GM12878 (cell line): ENCODE data around the gene CILP. TPM values are rescaled to one million over a fixed set of nuclear protein-coding genes. Genes with fewer than 3 reads are reported as not detected.

ENCODE experiments used
- ATAC-seq: fragments of 200-7000 bp; cut with Tn5 transposase; 3 replicates; pipeline ENCODE4 v1.9.1; 2020; ENCODE audit warnings: mild to moderate bottlenecking, moderate library complexity
- BruUV-seq: library from RNA; stranded (reverse); fragments of 400-500 nt; replicated peaks from 2 replicates; lab custom pipeline; 2021; lab: Mats Ljungman, UMichigan
- CTCF ChIA-PET: fragments of 300-600 bp; sonication (Branson Sonifier 250); formaldehyde crosslinking; extraction: SDS; loops from one replicate; lab custom pipeline; 2021; ENCODE audit warnings: inconsistent platforms; lab: Yijun Ruan, JAX
- POLR2A ChIA-PET: fragments of 350-600 bp; formaldehyde crosslinking; extraction: SDS; loops from one replicate; lab custom pipeline; 2021; ENCODE audit warnings: inconsistent platforms; lab: Charles Lee
- RAD21 ChIA-PET: fragments of 300-600 bp; sonication (Branson Sonifier 250); formaldehyde crosslinking; loops from one replicate; lab custom pipeline; 2023; ENCODE audit warnings: antibody characterized with exemption; ENCODE audit not compliant: unreplicated experiment; lab: Charles Lee
- SMC1A ChIA-PET: fragments of 300-600 bp; sonication (Branson Sonifier 250); formaldehyde crosslinking; loops from one replicate; lab custom pipeline; 2023; ENCODE audit not compliant: unreplicated experiment, uncharacterized antibody; lab: Charles Lee
- DNase-seq: peaks from one replicate; pipeline ENCODE4 v3.0.0-alpha.2; 2011; ENCODE audit warnings: low read depth, low spot score
- FAIRE-seq: peaks from 3 replicates; lab custom pipeline; 2011; peaks lifted over from hg19 to GRCh38; lab: Jason Lieb, UNC
- H2AFZ ChIP-seq: 2 replicates; pipeline ENCODE4 v1.6.0; 2011; ENCODE audit warnings: low read depth, low read length, control low read depth; ENCODE audit not compliant: control insufficient read depth
- H3K27ac ChIP-seq: 2 replicates; pipeline ENCODE4 v1.5.1; 2011; ENCODE audit warnings: control low read depth; ENCODE audit not compliant: control insufficient read depth, insufficient read depth
- H3K27me3 ChIP-seq, 2 experiments: replicated peaks in 1 of 2; 2 replicates each; pipeline versions ENCODE4 v1.6.0 to v1.6.1; 2011; ENCODE audit warnings: low read length in 1 of 2; ENCODE audit not compliant: control insufficient read depth in 2 of 2, insufficient read depth in 2 of 2
- H3K36me3 ChIP-seq, 2 experiments: 2 replicates each; pipeline ENCODE4 v1.5.1; 2011; ENCODE audit warnings: low read length in 1 of 2; ENCODE audit not compliant: control insufficient read depth in 2 of 2, insufficient read depth in 2 of 2
- H3K4me1 ChIP-seq: 2 replicates; pipeline ENCODE4 v1.6.1; 2011; ENCODE audit warnings: mild to moderate bottlenecking, low read length, moderate library complexity, mixed read lengths; ENCODE audit not compliant: control insufficient read depth, insufficient read depth
- H3K4me2 ChIP-seq: 2 replicates; pipeline ENCODE4 v1.6.0; 2011; ENCODE audit warnings: control low read depth; ENCODE audit not compliant: control insufficient read depth, insufficient read depth
- H3K4me3 ChIP-seq: fragments of 200-600 bp; sonication (generic); 2 replicates; pipeline ENCODE4 v1.5.1; 2016
- H3K79me2 ChIP-seq: 2 replicates; pipeline ENCODE4 v1.6.0; 2011; ENCODE audit warnings: low read length; ENCODE audit not compliant: control insufficient read depth, insufficient read depth
- H3K9ac ChIP-seq: 2 replicates; pipeline ENCODE4 v1.8.0; 2011; ENCODE audit warnings: low read length, control low read depth, mixed read lengths; ENCODE audit not compliant: control insufficient read depth, insufficient read depth
- H3K9me3 ChIP-seq: replicated peaks from 3 replicates; pipeline ENCODE4 v1.5.1; 2011; ENCODE audit warnings: mild to moderate bottlenecking, low read length; ENCODE audit not compliant: control insufficient read depth, insufficient read depth
- H4K20me1 ChIP-seq: 2 replicates; pipeline ENCODE4 v1.6.0; 2011; ENCODE audit not compliant: control insufficient read depth, insufficient read depth
- BACH1 ChIP-seq: fragments of 450-650 bp; IDR thresholded peaks from 2 replicates; pipeline ENCODE4 v1.6.1; 2017; ENCODE audit warnings: mild to moderate bottlenecking, borderline replicate concordance
- BMI1 ChIP-seq: fragments of 450-650 bp; IDR thresholded peaks from 2 replicates; pipeline ENCODE4 v1.6.1; 2016; ENCODE audit warnings: mild to moderate bottlenecking, moderate library complexity, borderline replicate concordance
- CEBPB ChIP-seq, 2 experiments: fragments of 150-350 bp in 1 of 2; IDR thresholded peaks; 2 replicates each; pipeline ENCODE4 v1.6.1; 2012 to 2014; ENCODE audit warnings: low read depth in 2 of 2, low read length in 2 of 2, borderline replicate concordance in 1 of 2, inconsistent platforms in 1 of 2
- CHD4 ChIP-seq: fragments of 200-600 bp; sonication (generic); IDR thresholded peaks from 2 replicates; pipeline ENCODE4 v1.6.1; 2016; ENCODE audit warnings: mild to moderate bottlenecking
- ELK1 ChIP-seq: IDR thresholded peaks from 2 replicates; pipeline ENCODE4 v1.6.1; 2012; ENCODE audit warnings: low read depth, low read length, improper control_type of control experiment
- EP300 ChIP-seq, 2 experiments: fragments of 150-350 bp in 1 of 2; IDR thresholded peaks; 2 replicates each; pipeline ENCODE4 v1.6.1; 2011 to 2012; ENCODE audit warnings: low read depth in 2 of 2, low read length in 2 of 2, borderline replicate concordance in 1 of 2, improper control_type of control experiment in 1 of 2, inconsistent platforms in 1 of 2; ENCODE audit not compliant: control insufficient read depth in 1 of 2
- ESRRA ChIP-seq: IDR thresholded peaks from 2 replicates; pipeline ENCODE4 v1.6.1; 2012; ENCODE audit warnings: mild to moderate bottlenecking, low read length, improper control_type of control experiment
- MEF2A ChIP-seq: IDR thresholded peaks from 2 replicates; pipeline ENCODE4 v1.6.1; 2011; ENCODE audit warnings: low read depth, mild to moderate bottlenecking, low read length, moderate library complexity; ENCODE audit not compliant: insufficient read depth
- MTA2 ChIP-seq: fragments of 450-650 bp; IDR thresholded peaks from 2 replicates; pipeline ENCODE4 v1.6.1; 2016; ENCODE audit warnings: low read depth, mild to moderate bottlenecking, moderate library complexity
- NFXL1 ChIP-seq: fragments of 450-650 bp; IDR thresholded peaks from 2 replicates; pipeline ENCODE4 v1.6.1; 2017; ENCODE audit warnings: antibody characterized with exemption, mild to moderate bottlenecking, borderline replicate concordance
- NKRF ChIP-seq: fragments of 450-650 bp; conservative IDR thresholded peaks from 2 replicates; pipeline ENCODE4 v1.6.1; 2017; ENCODE audit warnings: mild to moderate bottlenecking, moderate library complexity
- NR2C1 ChIP-seq: fragments of 450-650 bp; IDR thresholded peaks from 2 replicates; pipeline ENCODE4 v1.6.1; 2017; ENCODE audit warnings: antibody characterized with exemption, mild to moderate bottlenecking, moderate library complexity
- PML ChIP-seq: IDR thresholded peaks from 2 replicates; pipeline ENCODE4 v1.6.1; 2012; ENCODE audit warnings: low read length, inconsistent platforms
- RB1 ChIP-seq: fragments of 450-650 bp; formaldehyde crosslinking; IDR thresholded peaks from 2 replicates; pipeline ENCODE4 v1.6.1; 2017; ENCODE audit warnings: mild to moderate bottlenecking, borderline replicate concordance
- RBBP5 ChIP-seq: fragments of 200-600 bp; sonication (generic); conservative IDR thresholded peaks from 2 replicates; pipeline ENCODE4 v1.6.1; 2016
- RUNX3 ChIP-seq: IDR thresholded peaks from 2 replicates; pipeline ENCODE4 v1.6.1; 2012; ENCODE audit warnings: low read length, inconsistent platforms
- SMARCA5 ChIP-seq: fragments of 450-650 bp; IDR thresholded peaks from 2 replicates; pipeline ENCODE4 v1.6.1; 2017; ENCODE audit warnings: mild to moderate bottlenecking
- SP1 ChIP-seq: IDR thresholded peaks from one replicate; pipeline ENCODE4 v1.6.1; 2011; ENCODE audit warnings: low read depth, low read length
- ZNF274 ChIP-seq: IDR thresholded peaks from one replicate; pipeline ENCODE4 v1.8.0; 2011; ENCODE audit not compliant: insufficient read length, insufficient read depth
- WGBS: methylation state at CpG from one replicate; pipeline ENCODE4 v1.1.6; 2016; ENCODE audit warnings: low lambda C conversion rate; ENCODE audit not compliant: insufficient replicate concordance, insufficient coverage; ENCODE audit errors: missing lambda C conversion rate; 5-methylcytosine and 5-hydroxymethylcytosine counted together
- in situ Hi-C: fragments of 300-500 bp; cut with MboI; formaldehyde crosslinking; loops from 9 replicates; pipeline ENCODE4 v1.14.3; 2018; ENCODE audit warnings: mixed read lengths
- intact Hi-C: fragments of 100-400 bp; cut with micrococcal nuclease; formaldehyde crosslinking; loops from one replicate; pipeline ENCODE4 v1.14.2; 2022; ENCODE audit not compliant: unreplicated experiment
- polyA plus RNA-seq, 11 experiments: library from polyadenylated mRNA; depleted of rRNA in 4 of 11; unstranded in 6 of 11; stranded (reverse) in 5 of 11; fragments of >200 nt; fragmentation: Nextera tagmentation in 4 of 11; fragmentation: Illumina TruSeq in 1 of 11; extraction: Ambion mirVana in 4 of 11; extraction: Trizol in 1 of 11; gene quantifications; 1 replicate in 1 of 11; 2 replicates in 10 of 11; pipeline versions ENCODE4 v1.2.1 to v1.2.3, GENCODE V29; 2011 to 2016; ENCODE audit warnings: inconsistent platforms in 2 of 11, missing spikeins in 2 of 11, low read depth in 1 of 11
- total RNA-seq, 4 experiments: library from RNA; depleted of rRNA in 3 of 4; stranded (reverse); fragments of >200 nt in 3 of 4; fragmentation: Illumina TruSeq in 1 of 4; extraction: Trizol in 1 of 4; gene quantifications; 2 replicates each; pipeline versions ENCODE4 v1.2.1 to v1.2.3, GENCODE V29; 2013 to 2021

The CILP gene
- total and polyA plus RNA-seq, 10 of the 15 experiments (the other 5 are each of a cell fraction or from before 2014, with no cell fraction given): 0.03 to 0.06 (median 0.04) TPM; not detected in 4

GRCh38 chr15:65175511-65175910, 35.8 kb downstream of the CILP start (continued):
- no peak for TF ChIP-seq SMARCA5
- TF ChIP-seq BMI1: no peak
- TF ChIP-seq EP300 (IDR thresholded peaks at IDR 0.05; ENCODE audit: borderline replicate concordance in 1 of 2, control insufficient read depth in 1 of 2, low read depth in 2 of 2, low read length in 2 of 2): no peak
- TF ChIP-seq RBBP5: no peak

GRCh38 chr15:65174509-65174908, 36.8 kb downstream of the CILP start:
- intact Hi-C loops: no loop called here
- H2AFZ ChIP-seq: no peak overlapping the region
- in situ Hi-C loops: no loop called here
- DNase-seq (no peak), ATAC-seq (no peak), FAIRE-seq (no peak)
- H3K9ac ChIP-seq: no peak overlapping the region
- ChIA-PET CTCF (interaction anchor here (1.6 kb wide), 1 partner anchor 10 kb away, joined by 3 read pairs; no protein-coding TSS in a partner anchor), RAD21 (no interaction called here), POLR2A (interaction anchor here (0.6 kb wide), 1 partner anchor 11 kb away, joined by 4 read pairs; the partner anchor contains the start of gene CLPX), SMC1A (no interaction called here)
- no TSS peak for BruUV-seq
- H3K4me3 ChIP-seq: no peak overlapping the region
- WGBS: 90% methylated on average over 5 of the region's 5 CpGs
- no peaks in the 10 kb centered on the region for H4K20me1 ChIP-seq
- peaks cover 1% of the 10 kb centered on the region; the same call in 1 of the 2 replicates for H3K79me2 ChIP-seq
- TF ChIP-seq BACH1: no peak
- TF ChIP-seq CHD4: no peak
- TF ChIP-seq NKRF: no peak
- TF ChIP-seq PML: no peak
- TF ChIP-seq NFXL1: no peak
- no peak for TF ChIP-seq ELK1
- no peak for TF ChIP-seq MTA2
- TF ChIP-seq RUNX3: no peak
- no peak for TF ChIP-seq NR2C1
- no peak for TF ChIP-seq RB1
- no peak for TF ChIP-seq ZNF274
- no peak for TF ChIP-seq ESRRA
- no peak for TF ChIP-seq CEBPB (IDR thresholded peaks at IDR 0.05; ENCODE audit: borderline replicate concordance in 1 of 2, low read depth in 2 of 2, low read length in 2 of 2)
- TF ChIP-seq MEF2A: no peak
- TF ChIP-seq SP1: no peak
- H3K4me2 ChIP-seq: no peak overlapping the region
- H3K27me3 ChIP-seq: no peaks in the 10 kb centered on the region
- no peak overlapping the region for H3K27ac ChIP-seq
- peaks cover 2 to 25% of the 10 kb centered on the region in 2 experiments; a peak in 3 of 4 replicates for H3K36me3 ChIP-seq
- no peaks in the 10 kb centered on the region for H3K9me3 ChIP-seq
- H3K4me1 ChIP-seq: peaks cover 4% of the 10 kb centered on the region; the same call in 1 of the 2 replicates
